Smooth muscle cell (in vitro differentiated cells): ENCODE data around the gene GABARAP. TPM values are rescaled to one million over a fixed set of nuclear protein-coding genes. Genes with fewer than 3 reads are reported as not detected.
A peak's percentile ranks its signal among the peaks of the same experiment; 100 is the strongest.

Experiments
- DNase-seq: peaks from one replicate; lab custom pipeline; 2025; ENCODE audit not compliant: unreplicated experiment; lab: John Stamatoyannopoulos, UW
- H2AFZ ChIP-seq: fragments of 200-600 bp; sonication (generic); 2 replicates; pipeline ENCODE4 v1.6.0; 2016; ENCODE audit warnings: antibody characterized with exemption, low read depth, mild to moderate bottlenecking
- H3F3A ChIP-seq: fragments of 200-600 bp; sonication (generic); 2 replicates; pipeline ENCODE4 v1.6.0; 2017; ENCODE audit warnings: antibody characterized with exemption, low read depth
- H3K27ac ChIP-seq: fragments of 200-600 bp; sonication (generic); 2 replicates; pipeline ENCODE4 v1.5.1; 2016; ENCODE audit warnings: low read depth, mild to moderate bottlenecking
- H3K27me3 ChIP-seq: fragments of 200-600 bp; sonication (generic); 2 replicates; pipeline ENCODE4 v1.6.1; 2016; ENCODE audit warnings: low read depth, mild to moderate bottlenecking
- H3K36me3 ChIP-seq: fragments of 200-600 bp; sonication (generic); 2 replicates; pipeline ENCODE4 v1.5.1; 2016; ENCODE audit warnings: low read depth
- H3K4me1 ChIP-seq: fragments of 200-600 bp; sonication (generic); 2 replicates; pipeline ENCODE4 v1.5.1; 2016; ENCODE audit warnings: low read depth
- H3K4me2 ChIP-seq: fragments of 200-600 bp; sonication (generic); 2 replicates; pipeline ENCODE4 v1.6.0; 2016; ENCODE audit warnings: mild to moderate bottlenecking
- H3K4me3 ChIP-seq: fragments of 200-600 bp; sonication (generic); 2 replicates; pipeline ENCODE4 v1.5.1; 2016; ENCODE audit warnings: mild to moderate bottlenecking
- H3K79me2 ChIP-seq: fragments of 200-600 bp; sonication (generic); 2 replicates; pipeline ENCODE4 v1.6.0; 2016; ENCODE audit warnings: low read depth, mild to moderate bottlenecking
- H3K9ac ChIP-seq: fragments of 200-600 bp; sonication (generic); 2 replicates; pipeline ENCODE4 v1.6.0; 2016; ENCODE audit warnings: low read depth
- H3K9me3 ChIP-seq: fragments of 200-600 bp; sonication (generic); replicated peaks from 2 replicates; pipeline ENCODE4 v1.5.1; 2016; ENCODE audit warnings: low read depth
- H4K20me1 ChIP-seq: fragments of 200-600 bp; sonication (generic); 2 replicates; pipeline ENCODE4 v1.6.0; 2016; ENCODE audit warnings: low read depth
- WGBS: methylation state at CpG from one replicate; pipeline ENCODE4 v1.1.7; 2016; ENCODE audit warnings: low lambda C conversion rate; 5-methylcytosine and 5-hydroxymethylcytosine counted together
- polyA plus RNA-seq: library from polyadenylated mRNA; unstranded; fragments of >200 nt; fragmentation: Nextera tagmentation; extraction: Ambion mirVana; gene quantifications from 2 replicates; pipeline ENCODE4 v1.2.1, GENCODE V29; 2016
- total RNA-seq: library from RNA; depleted of rRNA; stranded (reverse); fragments of >200 nt; gene quantifications from 2 replicates; pipeline ENCODE4 v1.2.3, GENCODE V29; 2014
- TF ChIP-seq, protein P1 (sequence below): fragments of 200-600 bp; sonication (generic); IDR thresholded peaks from 2 replicates; pipeline ENCODE4 v1.5.1; 2017; ENCODE audit warnings: borderline replicate concordance, mild to moderate bottlenecking, antibody characterized with exemption; ENCODE audit not compliant: insufficient read depth, poor library complexity, severe bottlenecking

GABARAP gene
- total and polyA plus RNA-seq, 2 experiments from 2014 or later = 363 to 735 TPM

DNA sequence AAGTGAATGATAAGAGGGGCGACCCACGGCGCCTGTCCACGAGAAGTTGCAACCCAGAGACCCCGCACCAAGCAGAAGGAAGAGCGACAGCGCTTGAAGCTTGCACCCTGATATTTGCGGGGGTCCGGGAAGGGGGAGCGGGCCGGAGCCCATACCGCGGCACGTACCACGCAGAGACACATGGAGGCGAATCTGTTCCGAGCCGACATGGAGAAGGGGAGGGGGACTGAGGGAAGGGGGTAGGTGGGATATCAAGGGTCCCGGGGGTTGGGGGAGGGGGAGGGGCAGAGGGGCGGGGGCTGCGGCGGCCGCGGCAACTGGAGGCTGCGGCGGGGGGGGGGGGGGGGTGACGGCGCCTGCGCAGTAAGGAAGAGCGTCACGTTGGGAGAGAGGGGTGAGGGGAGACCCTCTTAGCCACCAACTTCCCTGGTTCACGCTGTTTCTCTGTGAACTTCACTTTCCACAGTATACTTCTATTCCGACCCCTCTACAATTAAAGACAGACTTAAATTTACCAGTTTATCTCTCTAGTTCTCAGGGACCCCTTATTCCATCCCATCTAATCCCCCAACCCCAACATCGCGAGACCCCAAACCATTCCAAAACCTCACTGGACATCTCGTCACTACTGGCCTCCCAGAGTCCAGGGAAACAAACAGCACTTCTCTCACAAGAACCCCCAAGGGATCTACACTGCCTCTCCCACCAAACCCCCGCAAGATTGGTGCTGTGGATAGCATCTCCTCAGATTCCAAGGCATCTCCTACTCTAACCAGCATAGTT is 30.6 kb downstream of the GABARAP start:
- peaks cover 64% of the 10 kb centered on the region for H3K79me2 ChIP-seq
- no peak for DNase-seq
- peaks cover 93% of the 10 kb centered on the region for H4K20me1 ChIP-seq
- H3K27me3 ChIP-seq = no peaks in the 10 kb centered on the region
- no peak overlapping the region for H3K9ac ChIP-seq
- no peaks in the 10 kb centered on the region for H3K36me3 ChIP-seq
- TF ChIP-seq, protein P1, sequence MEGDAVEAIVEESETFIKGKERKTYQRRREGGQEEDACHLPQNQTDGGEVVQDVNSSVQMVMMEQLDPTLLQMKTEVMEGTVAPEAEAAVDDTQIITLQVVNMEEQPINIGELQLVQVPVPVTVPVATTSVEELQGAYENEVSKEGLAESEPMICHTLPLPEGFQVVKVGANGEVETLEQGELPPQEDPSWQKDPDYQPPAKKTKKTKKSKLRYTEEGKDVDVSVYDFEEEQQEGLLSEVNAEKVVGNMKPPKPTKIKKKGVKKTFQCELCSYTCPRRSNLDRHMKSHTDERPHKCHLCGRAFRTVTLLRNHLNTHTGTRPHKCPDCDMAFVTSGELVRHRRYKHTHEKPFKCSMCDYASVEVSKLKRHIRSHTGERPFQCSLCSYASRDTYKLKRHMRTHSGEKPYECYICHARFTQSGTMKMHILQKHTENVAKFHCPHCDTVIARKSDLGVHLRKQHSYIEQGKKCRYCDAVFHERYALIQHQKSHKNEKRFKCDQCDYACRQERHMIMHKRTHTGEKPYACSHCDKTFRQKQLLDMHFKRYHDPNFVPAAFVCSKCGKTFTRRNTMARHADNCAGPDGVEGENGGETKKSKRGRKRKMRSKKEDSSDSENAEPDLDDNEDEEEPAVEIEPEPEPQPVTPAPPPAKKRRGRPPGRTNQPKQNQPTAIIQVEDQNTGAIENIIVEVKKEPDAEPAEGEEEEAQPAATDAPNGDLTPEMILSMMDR = no peak
- H3K27ac ChIP-seq = no peak overlapping the region
- 38% methylated on average over 11 of the region's 37 CpGs for WGBS
- no peak overlapping the region for H3K4me3 ChIP-seq
- no peak overlapping the region for H2AFZ ChIP-seq
- peak overlapping the region; percentile 68 for H3K4me2 ChIP-seq
- H3K9me3 ChIP-seq = no peaks in the 10 kb centered on the region
- peaks cover 14% of the 10 kb centered on the region for H3F3A ChIP-seq
- peaks cover 50% of the 10 kb centered on the region for H3K4me1 ChIP-seq

DNA sequence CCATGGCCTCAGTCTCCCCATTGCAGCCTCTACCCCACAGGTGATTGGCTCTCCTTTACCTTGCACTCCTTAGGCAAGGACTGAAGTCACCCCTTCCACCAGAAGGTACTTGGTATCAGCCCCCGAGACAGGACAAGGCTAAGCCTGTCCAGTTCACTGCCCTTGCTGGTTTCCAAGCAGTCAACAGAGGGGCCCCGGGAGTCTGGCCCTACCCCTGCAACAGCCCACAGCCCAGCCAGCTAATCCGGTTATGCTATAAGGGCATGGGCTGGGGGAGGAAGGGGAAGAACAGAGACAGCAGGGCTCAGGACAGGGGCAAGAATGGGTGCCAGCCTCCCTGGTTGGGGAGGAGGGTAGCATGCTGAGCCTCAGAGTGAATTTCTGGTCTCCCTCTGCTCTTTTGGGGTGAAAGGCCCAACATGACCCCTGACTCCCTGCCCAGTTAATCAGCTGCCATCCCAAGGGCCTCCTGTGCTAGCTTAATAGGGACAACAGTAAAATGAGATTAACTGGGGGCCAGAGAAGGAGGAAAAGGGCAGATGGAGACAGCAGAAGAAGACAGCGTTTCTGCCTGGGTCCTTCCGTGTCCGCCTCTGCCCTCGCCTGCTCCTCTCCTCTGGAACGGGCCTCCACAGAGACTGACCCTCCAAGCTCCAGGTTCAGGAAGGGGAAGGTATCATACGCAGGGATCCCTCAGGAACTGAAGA is 33.3 kb downstream of the GABARAP start:
- TF ChIP-seq, protein P1 = no peak

DNA sequence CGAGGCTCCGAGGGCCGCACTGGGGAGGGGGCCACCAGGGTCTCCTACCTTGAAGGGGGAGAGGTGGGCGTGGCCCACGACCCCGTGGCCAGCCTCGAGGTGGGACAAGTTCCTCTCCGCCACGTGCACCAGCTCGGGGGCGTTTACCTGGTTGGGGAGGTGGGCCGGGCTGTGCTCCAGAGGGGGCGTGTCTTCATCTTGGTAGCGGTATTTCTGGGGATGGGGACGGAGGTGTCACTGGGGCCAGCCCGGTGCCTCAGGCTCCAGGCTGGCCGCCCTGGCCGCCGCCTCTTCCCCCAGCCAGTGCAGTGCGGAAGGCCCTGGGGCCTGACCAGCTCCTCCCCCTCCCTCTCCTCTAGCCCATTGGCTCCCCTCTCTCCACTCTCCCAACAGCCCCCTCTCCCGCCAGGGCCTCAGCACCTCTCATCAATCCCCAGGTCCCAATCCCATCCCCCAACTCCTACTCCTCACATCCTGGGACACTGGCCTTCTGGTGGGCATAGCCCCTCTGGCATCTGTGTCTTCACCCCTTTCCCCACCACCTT is 34.1 kb downstream of the GABARAP start:
- Histone ChIP-seq H3F3A (peaks cover 3% of the 10 kb centered on the region), H2AFZ (no peak overlapping the region), H3K4me3 (no peak overlapping the region), H3K79me2 (peaks cover 53% of the 10 kb centered on the region), H3K9ac (no peak overlapping the region), H3K9me3 (no peaks in the 10 kb centered on the region), H4K20me1 (peaks cover 77% of the 10 kb centered on the region), H3K27ac (peak overlapping the region; percentile 15), H3K4me1 (peaks cover 43% of the 10 kb centered on the region), H3K27me3 (no peaks in the 10 kb centered on the region), H3K36me3 (no peaks in the 10 kb centered on the region), H3K4me2 (no peak overlapping the region)
- WGBS = 40% methylated on average over 8 of the region's 21 CpGs
- no peak for DNase-seq
- TF ChIP-seq, protein P1 = no peak

More for the DNA sequence above, 33.3 kb downstream of the GABARAP start:
- no peaks in the 10 kb centered on the region for H3K36me3 ChIP-seq
- H3K79me2 ChIP-seq = peaks cover 61% of the 10 kb centered on the region
- no peaks in the 10 kb centered on the region for H3K9me3 ChIP-seq
- H4K20me1 ChIP-seq = peaks cover 82% of the 10 kb centered on the region
- no peak for DNase-seq
- peak overlapping the region; percentile 15 for H3K27ac ChIP-seq
- no peak overlapping the region for H2AFZ ChIP-seq
- no peak overlapping the region for H3K4me3 ChIP-seq
- peaks cover 47% of the 10 kb centered on the region for H3K4me1 ChIP-seq
- H3F3A ChIP-seq = peaks cover 3% of the 10 kb centered on the region
- no peaks in the 10 kb centered on the region for H3K27me3 ChIP-seq
- H3K9ac ChIP-seq = no peak overlapping the region
- no peak overlapping the region for H3K4me2 ChIP-seq
- WGBS = 52% methylated on average over 9 of the region's 9 CpGs
